Measurements from ENCODE around the gene MLPH.
A peak's percentile ranks its signal among the peaks of the same experiment; 100 is the strongest.
"Not testable (repeated sequence)": the region's sequence is repeated elsewhere in the genome, so short reads cannot be mapped to it uniquely, and the experiment has no call there.

The MLPH gene

GRCh38 chr2:237459741-237460174, 27.3 kb upstream of the MLPH start:
- Histone ChIP-seq H3K36me3 (ENCODE audit: insufficient read depth, low read length) (no peaks in the 10 kb centered on the region), H3K4me1 (ENCODE audit: control insufficient read depth, insufficient read depth, low read length) (peaks cover 47% of the 10 kb centered on the region), H3K4me3 (ENCODE audit: low read length) (no peak overlapping the region), H3K4me2 (ENCODE audit: low read length) (peak overlapping the region; percentile 3), H3K27me3 (ENCODE audit: control insufficient read depth, insufficient read depth, low read length) (no peaks in the 10 kb centered on the region), H3K9me3 (replicated peaks; ENCODE audit: low read length) (no peaks in the 10 kb centered on the region), H3K9ac (ENCODE audit: low read depth, low read length) (peak overlapping the region; percentile 23)

DNA sequence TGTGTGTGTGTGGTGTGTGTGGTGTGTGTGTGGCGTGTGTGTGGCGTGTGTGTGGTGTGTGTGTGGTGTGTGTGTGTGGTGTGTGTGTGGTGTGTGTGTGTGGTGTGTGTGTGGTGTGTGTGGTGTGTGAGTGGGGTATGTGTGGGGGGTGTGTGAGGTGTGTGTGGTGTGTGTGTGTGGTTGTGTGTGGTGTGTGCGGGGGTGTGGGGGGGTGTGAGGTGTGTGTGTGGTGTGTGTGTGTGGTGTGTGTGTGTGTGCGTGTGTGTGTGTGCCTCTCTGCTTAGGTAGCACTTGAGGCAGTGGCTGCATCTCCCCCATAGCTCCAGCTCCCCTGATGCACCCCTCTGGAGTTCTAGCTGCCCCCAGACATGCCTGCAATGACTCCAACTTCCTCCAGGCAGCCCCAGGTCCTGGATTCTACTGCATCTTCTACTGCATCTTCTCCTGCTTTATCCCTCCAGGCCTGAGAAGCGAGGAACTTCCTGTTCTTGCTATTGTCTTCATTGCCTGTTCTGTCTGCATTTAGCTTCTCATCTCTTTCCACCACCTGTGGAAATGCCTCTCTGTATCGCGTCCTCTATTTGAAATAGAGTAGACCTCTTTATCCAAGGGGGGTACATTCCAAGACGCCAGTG, 22.2 kb upstream of the MLPH start:
- peak overlapping the region; percentile 59 for H3K9ac ChIP-seq (ENCODE audit: low read depth, low read length)
- peaks cover 28% of the 10 kb centered on the region for H3K4me1 ChIP-seq (ENCODE audit: control insufficient read depth, insufficient read depth, low read length)
- no peaks in the 10 kb centered on the region for H3K27me3 ChIP-seq (ENCODE audit: control insufficient read depth, insufficient read depth, low read length)
- H3K4me3 ChIP-seq (ENCODE audit: low read length): no peak overlapping the region
- no peak overlapping the region for H3K4me2 ChIP-seq (ENCODE audit: low read length)
- no peaks in the 10 kb centered on the region for H3K9me3 ChIP-seq (replicated peaks; ENCODE audit: low read length)
- no peaks in the 10 kb centered on the region for H3K36me3 ChIP-seq (ENCODE audit: insufficient read depth, low read length)

GRCh38 chr2:237465515-237466148, 21.4 kb upstream of the MLPH start:
- H3K36me3 ChIP-seq (ENCODE audit: insufficient read depth, low read length): no peaks in the 10 kb centered on the region
- H3K4me3 ChIP-seq (ENCODE audit: low read length): peak overlapping the region; percentile 8
- H3K27me3 ChIP-seq (ENCODE audit: control insufficient read depth, insufficient read depth, low read length): no peaks in the 10 kb centered on the region
- H3K4me1 ChIP-seq (ENCODE audit: control insufficient read depth, insufficient read depth, low read length): peaks cover 20% of the 10 kb centered on the region
- H3K9me3 ChIP-seq (replicated peaks; ENCODE audit: low read length): no peaks in the 10 kb centered on the region
- H3K9ac ChIP-seq (ENCODE audit: low read depth, low read length): peak overlapping the region; percentile 59
- H3K4me2 ChIP-seq (ENCODE audit: low read length): no peak overlapping the region

DNA sequence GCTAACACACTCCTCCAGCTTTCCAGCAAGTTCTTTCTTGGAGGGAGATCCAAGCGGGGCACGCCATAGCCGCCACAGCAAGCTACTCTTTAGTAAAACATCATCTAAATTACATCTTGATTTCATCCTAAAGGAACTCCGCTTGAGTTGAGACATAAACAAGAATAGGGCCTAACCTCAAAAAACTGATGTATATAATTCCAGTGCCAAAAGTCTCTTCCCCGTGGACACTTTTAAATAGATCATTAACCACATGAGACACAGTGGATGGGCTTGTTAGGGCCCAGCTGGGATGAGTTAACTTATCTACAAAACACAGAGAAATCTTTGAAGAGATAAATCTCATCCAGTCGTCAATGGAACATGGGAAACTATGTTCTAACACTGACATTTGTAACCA, 20.8 kb upstream of the MLPH start:
- Histone ChIP-seq H3K9ac (ENCODE audit: low read depth, low read length) (peak overlapping the region; percentile 34), H3K27me3 (ENCODE audit: control insufficient read depth, insufficient read depth, low read length) (no peaks in the 10 kb centered on the region)

GRCh38 chr2:237467447-237468179, 19.4 kb upstream of the MLPH start:
- H3K4me1 ChIP-seq (ENCODE audit: control insufficient read depth, insufficient read depth, low read length): peaks cover 26% of the 10 kb centered on the region
- no peaks in the 10 kb centered on the region for H3K36me3 ChIP-seq (ENCODE audit: insufficient read depth, low read length)
- H3K27me3 ChIP-seq (ENCODE audit: control insufficient read depth, insufficient read depth, low read length): no peaks in the 10 kb centered on the region
- H3K9me3 ChIP-seq (replicated peaks; ENCODE audit: low read length): no peaks in the 10 kb centered on the region
- no peak overlapping the region for H3K4me3 ChIP-seq (ENCODE audit: low read length)
- H3K4me2 ChIP-seq (ENCODE audit: low read length): no peak overlapping the region
- H3K9ac ChIP-seq (ENCODE audit: low read depth, low read length): no peak overlapping the region

More for the DNA sequence above, 20.8 kb upstream of the MLPH start:
- Histone ChIP-seq H3K4me2 (ENCODE audit: low read length) (no peak overlapping the region), H3K36me3 (ENCODE audit: insufficient read depth, low read length) (no peaks in the 10 kb centered on the region), H3K4me1 (ENCODE audit: control insufficient read depth, insufficient read depth, low read length) (peaks cover 19% of the 10 kb centered on the region), H3K4me3 (ENCODE audit: low read length) (no peak overlapping the region), H3K9me3 (replicated peaks; ENCODE audit: low read length) (no peaks in the 10 kb centered on the region)

DNA sequence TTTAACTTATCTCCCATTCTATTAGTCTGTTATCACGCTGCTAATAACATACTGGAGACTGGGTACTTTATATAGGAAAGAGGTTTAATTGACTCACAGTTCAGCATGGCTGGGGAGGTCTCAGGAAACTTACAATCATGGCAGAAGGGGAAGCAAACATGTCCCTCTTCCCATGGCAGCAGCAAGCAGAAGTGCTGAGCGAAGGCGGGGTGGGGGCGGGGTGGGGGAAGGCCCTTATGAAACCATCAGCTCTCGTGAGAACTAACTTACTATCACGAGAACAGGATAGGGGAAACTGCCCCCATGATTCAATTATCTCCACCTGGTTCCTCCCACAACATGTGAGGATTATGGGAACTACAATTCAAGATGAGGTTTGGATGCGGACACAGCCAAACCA, 17.6 kb upstream of the MLPH start:
- H3K36me3 ChIP-seq (ENCODE audit: insufficient read depth, low read length); H3K9me3 ChIP-seq (replicated peaks; ENCODE audit: low read length); H3K9ac ChIP-seq (ENCODE audit: low read depth, low read length); H3K4me2 ChIP-seq (ENCODE audit: low read length); H3K27me3 ChIP-seq (ENCODE audit: control insufficient read depth, insufficient read depth, low read length); H3K4me3 ChIP-seq (ENCODE audit: low read length): not testable (repeated sequence)
- H3K4me1 ChIP-seq (ENCODE audit: control insufficient read depth, insufficient read depth, low read length): peaks cover 41% of the 10 kb centered on the region

GRCh38 chr2:237469849-237470248, 17.2 kb upstream of the MLPH start:
- H3K36me3 ChIP-seq (ENCODE audit: insufficient read depth, low read length): no peaks in the 10 kb centered on the region
- H3K4me3 ChIP-seq (ENCODE audit: low read length): no peak overlapping the region
- H3K9ac ChIP-seq (ENCODE audit: low read depth, low read length): no peak overlapping the region
- H3K4me2 ChIP-seq (ENCODE audit: low read length): no peak overlapping the region
- H3K9me3 ChIP-seq (replicated peaks; ENCODE audit: low read length): no peaks in the 10 kb centered on the region
- no peaks in the 10 kb centered on the region for H3K27me3 ChIP-seq (ENCODE audit: control insufficient read depth, insufficient read depth, low read length)
- H3K4me1 ChIP-seq (ENCODE audit: control insufficient read depth, insufficient read depth, low read length): peaks cover 41% of the 10 kb centered on the region

- no peaks in the 10 kb centered on the region for H3K9me3 ChIP-seq (replicated peaks; ENCODE audit: low read length)
- H3K36me3 ChIP-seq (ENCODE audit: insufficient read depth, low read length): no peaks in the 10 kb centered on the region
- peaks cover 39% of the 10 kb centered on the region for H3K4me1 ChIP-seq (ENCODE audit: control insufficient read depth, insufficient read depth, low read length)
- H3K9ac ChIP-seq (ENCODE audit: low read depth, low read length): no peak overlapping the region
- no peaks in the 10 kb centered on the region for H3K27me3 ChIP-seq (ENCODE audit: control insufficient read depth, insufficient read depth, low read length)
- H3K4me2 ChIP-seq (ENCODE audit: low read length): no peak overlapping the region
- no peak overlapping the region for H3K4me3 ChIP-seq (ENCODE audit: low read length)
These were observed 16.1 kb upstream of the MLPH start for GRCh38 chr2:237470914-237471313.

DNA sequence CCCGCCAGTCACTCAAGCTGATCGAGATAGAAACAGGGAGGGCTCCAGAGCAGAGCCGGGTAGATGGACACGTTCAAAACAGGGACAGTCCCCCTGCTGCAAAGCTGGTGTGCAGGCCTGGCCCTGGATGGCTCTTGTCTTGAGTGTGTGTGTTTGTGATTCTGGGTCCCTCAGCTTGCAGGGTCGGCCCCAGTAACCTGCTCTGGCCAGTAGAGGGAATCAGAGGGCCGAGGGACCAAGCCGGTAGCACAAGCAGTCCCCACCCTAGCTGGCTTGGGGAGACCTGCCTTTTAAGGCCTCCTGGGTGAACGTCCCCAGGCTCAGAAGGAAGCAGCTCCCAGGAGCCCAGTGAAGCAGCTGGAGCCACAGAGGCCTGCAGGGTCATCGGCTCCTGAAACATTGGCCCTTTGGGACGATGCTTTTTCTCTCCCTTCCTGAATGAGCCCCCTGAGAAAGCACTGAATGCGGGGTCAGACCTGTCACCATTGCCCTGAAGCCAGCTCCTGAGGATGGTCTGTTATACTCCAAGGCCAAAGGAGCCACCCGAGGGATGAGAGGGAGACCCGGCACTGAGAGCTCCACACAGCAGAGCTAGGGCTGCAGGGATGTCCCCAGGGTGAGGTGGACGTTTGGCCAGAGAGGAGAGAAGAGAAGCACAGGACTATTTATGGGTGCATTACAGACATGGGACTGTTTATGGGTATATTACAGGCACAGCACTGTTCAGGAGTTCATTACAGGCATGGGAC, 15.4 kb upstream of the MLPH start:
- Histone ChIP-seq H3K4me2 (ENCODE audit: low read length) (no peak overlapping the region), H3K9me3 (replicated peaks; ENCODE audit: low read length) (no peaks in the 10 kb centered on the region), H3K27me3 (ENCODE audit: control insufficient read depth, insufficient read depth, low read length) (no peaks in the 10 kb centered on the region), H3K4me1 (ENCODE audit: control insufficient read depth, insufficient read depth, low read length) (peaks cover 42% of the 10 kb centered on the region), H3K36me3 (ENCODE audit: insufficient read depth, low read length) (no peaks in the 10 kb centered on the region), H3K9ac (ENCODE audit: low read depth, low read length) (peak overlapping the region; percentile 64), H3K4me3 (ENCODE audit: low read length) (no peak overlapping the region)

GRCh38 chr2:237472187-237472712, 14.8 kb upstream of the MLPH start:
- peak overlapping the region; percentile 64 for H3K9ac ChIP-seq (ENCODE audit: low read depth, low read length)
- H3K4me2 ChIP-seq (ENCODE audit: low read length): no peak overlapping the region
- no peak overlapping the region for H3K4me3 ChIP-seq (ENCODE audit: low read length)

More at GRCh38 chr2:237472187-237472712, 14.8 kb upstream of the MLPH start:
- Histone ChIP-seq H3K36me3 (ENCODE audit: insufficient read depth, low read length) (no peaks in the 10 kb centered on the region), H3K27me3 (ENCODE audit: control insufficient read depth, insufficient read depth, low read length) (no peaks in the 10 kb centered on the region), H3K9me3 (replicated peaks; ENCODE audit: low read length) (no peaks in the 10 kb centered on the region), H3K4me1 (ENCODE audit: control insufficient read depth, insufficient read depth, low read length) (peaks cover 43% of the 10 kb centered on the region)

Data from skeletal muscle satellite cell (primary cell).